Neutrophil (primary cell): Measurements from ENCODE around the gene TMEM200C.

Experiments used
- H3K27ac ChIP-seq: fragments of 200-600 bp; sonication (generic); 2 replicates; pipeline ENCODE4 v1.5.1; 2016; ENCODE audit warnings: mild to moderate bottlenecking, moderate library complexity
- H3K27me3 ChIP-seq: fragments of 200-600 bp; sonication (generic); 2 replicates; pipeline ENCODE4 v1.6.0; 2016; ENCODE audit warnings: mild to moderate bottlenecking
- H3K36me3 ChIP-seq: fragments of 200-600 bp; sonication (generic); 2 replicates; pipeline ENCODE4 v1.5.1; 2017
- H3K4me1 ChIP-seq, 2 experiments: fragments of 200-600 bp in 1 of 2; sonication (generic) in 1 of 2; 1 replicate in 1 of 2; 2 replicates in 1 of 2; pipeline versions ENCODE4 v1.5.1 to v1.6.1; 2013 to 2016; ENCODE audit warnings: low read depth in 1 of 2, low read length in 1 of 2, mild to moderate bottlenecking in 1 of 2, moderate library complexity in 1 of 2; ENCODE audit not compliant: control insufficient read depth in 1 of 2, insufficient read depth in 1 of 2
- H3K4me3 ChIP-seq, 2 experiments: fragments of 200-600 bp in 1 of 2; sonication (generic) in 1 of 2; 1 replicate in 1 of 2; 2 replicates in 1 of 2; pipeline ENCODE4 v1.5.1; 2013 to 2016; ENCODE audit warnings: low read depth in 1 of 2, low read length in 1 of 2, mild to moderate bottlenecking in 1 of 2, moderate library complexity in 1 of 2
- H3K9me3 ChIP-seq: fragments of 200-600 bp; sonication (generic); 2 replicates; pipeline ENCODE4 v1.5.1; 2016
- TF ChIP-seq, protein P1 (sequence below): fragments of 200-600 bp; sonication (generic); IDR thresholded peaks from 2 replicates; pipeline ENCODE4 v1.5.1; 2016; ENCODE audit warnings: antibody characterized with exemption

The TMEM200C gene

DNA sequence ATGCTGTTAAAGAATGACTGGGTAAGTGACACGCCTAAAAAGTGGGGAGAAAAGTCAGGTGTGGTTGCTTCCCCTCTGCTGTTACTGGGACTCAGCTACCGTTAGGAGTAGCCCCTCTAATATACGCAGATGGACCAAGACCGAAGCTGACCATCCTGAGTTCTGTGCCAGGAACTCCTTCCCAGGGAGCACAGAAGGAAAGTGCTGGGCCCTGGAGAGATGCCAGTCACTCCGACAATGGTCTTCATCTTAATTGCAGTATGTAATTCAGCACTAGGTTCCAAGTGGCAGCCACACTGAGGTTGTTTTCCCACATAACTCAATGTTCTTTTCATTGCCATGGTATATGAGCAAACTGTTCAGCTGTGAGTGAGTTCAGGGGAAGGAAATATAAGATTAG, 19.6 kb upstream of the TMEM200C start:
- Histone ChIP-seq H3K4me1 (no peaks in the 10 kb centered on the region), H3K27me3 (no peaks in the 10 kb centered on the region), H3K36me3 (no peaks in the 10 kb centered on the region), H3K9me3 (no peaks in the 10 kb centered on the region), H3K4me3 (no peak overlapping the region), H3K27ac (no peak overlapping the region)
- TF ChIP-seq, protein P1, sequence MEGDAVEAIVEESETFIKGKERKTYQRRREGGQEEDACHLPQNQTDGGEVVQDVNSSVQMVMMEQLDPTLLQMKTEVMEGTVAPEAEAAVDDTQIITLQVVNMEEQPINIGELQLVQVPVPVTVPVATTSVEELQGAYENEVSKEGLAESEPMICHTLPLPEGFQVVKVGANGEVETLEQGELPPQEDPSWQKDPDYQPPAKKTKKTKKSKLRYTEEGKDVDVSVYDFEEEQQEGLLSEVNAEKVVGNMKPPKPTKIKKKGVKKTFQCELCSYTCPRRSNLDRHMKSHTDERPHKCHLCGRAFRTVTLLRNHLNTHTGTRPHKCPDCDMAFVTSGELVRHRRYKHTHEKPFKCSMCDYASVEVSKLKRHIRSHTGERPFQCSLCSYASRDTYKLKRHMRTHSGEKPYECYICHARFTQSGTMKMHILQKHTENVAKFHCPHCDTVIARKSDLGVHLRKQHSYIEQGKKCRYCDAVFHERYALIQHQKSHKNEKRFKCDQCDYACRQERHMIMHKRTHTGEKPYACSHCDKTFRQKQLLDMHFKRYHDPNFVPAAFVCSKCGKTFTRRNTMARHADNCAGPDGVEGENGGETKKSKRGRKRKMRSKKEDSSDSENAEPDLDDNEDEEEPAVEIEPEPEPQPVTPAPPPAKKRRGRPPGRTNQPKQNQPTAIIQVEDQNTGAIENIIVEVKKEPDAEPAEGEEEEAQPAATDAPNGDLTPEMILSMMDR, result no peak

DNA sequence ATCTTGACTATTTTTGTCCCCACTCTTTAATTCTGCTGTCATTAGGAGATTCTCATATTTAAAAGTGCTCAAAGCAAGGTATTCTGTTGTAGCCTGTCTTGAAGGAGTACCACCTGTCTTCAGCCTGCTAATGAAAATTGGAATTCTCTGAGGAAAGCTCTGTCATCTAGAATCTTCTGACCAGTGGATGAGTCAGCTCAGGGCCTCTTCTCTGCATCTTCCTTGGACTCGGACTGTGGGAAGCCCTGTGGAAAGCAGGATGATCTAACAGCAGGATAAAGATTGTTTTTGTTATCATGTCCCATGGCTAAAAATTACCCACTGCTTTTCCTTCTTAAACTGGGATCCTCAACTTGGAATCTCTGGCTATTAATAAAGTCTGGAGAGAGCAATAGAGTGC, 18.7 kb upstream of the TMEM200C start:
- Histone ChIP-seq H3K4me1 (no peaks in the 10 kb centered on the region), H3K36me3 (no peaks in the 10 kb centered on the region), H3K4me3 (no peak overlapping the region), H3K27ac (no peak overlapping the region), H3K9me3 (no peaks in the 10 kb centered on the region), H3K27me3 (no peaks in the 10 kb centered on the region)
- TF ChIP-seq, protein P1, result no peak

DNA sequence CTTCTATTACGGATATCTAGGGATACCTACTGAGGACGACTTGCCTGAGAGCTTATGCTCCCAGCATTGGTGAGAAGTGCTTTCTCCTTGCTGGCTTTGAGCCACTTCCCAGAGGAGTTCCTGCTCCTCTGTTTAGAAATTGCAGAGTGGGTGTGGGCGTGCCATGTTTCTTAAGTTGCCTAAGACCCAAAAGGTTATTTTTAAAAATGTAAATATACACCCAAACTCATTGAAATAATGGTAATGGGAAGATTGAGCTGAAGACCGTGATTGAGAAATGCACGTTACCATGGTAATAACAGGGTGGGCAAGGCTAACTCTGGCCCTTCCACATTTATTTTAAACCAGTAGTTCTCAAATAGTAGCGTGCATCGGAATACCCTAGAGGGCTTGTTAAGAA, 17.2 kb upstream of the TMEM200C start:
- Histone ChIP-seq H3K27me3 (no peaks in the 10 kb centered on the region), H3K27ac (no peak overlapping the region), H3K4me3 (no peak overlapping the region), H3K36me3 (no peaks in the 10 kb centered on the region), H3K9me3 (no peaks in the 10 kb centered on the region), H3K4me1 (no peaks in the 10 kb centered on the region)
- TF ChIP-seq, protein P1, result no peak

DNA sequence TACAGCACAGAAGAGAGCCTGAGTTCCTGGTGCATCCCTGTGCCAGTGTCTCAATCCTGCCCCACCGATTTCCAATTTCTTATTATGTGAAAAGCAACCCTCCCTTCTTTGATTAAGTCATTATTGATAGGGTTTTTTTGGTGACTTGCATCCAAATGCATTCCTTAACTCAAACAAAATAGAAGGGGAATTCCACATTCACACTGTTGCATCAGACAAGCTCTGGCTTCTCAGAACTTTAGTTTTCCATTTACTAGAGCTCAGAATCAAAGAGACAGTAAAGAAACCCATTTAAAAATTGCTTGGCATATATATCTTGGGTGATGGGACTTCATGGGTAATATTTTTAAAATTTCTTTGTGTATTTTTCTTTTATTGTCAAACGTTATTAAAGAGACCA, 13.8 kb upstream of the TMEM200C start:
- Histone ChIP-seq H3K9me3 (no peaks in the 10 kb centered on the region), H3K27ac (no peak overlapping the region), H3K27me3 (peaks cover 6% of the 10 kb centered on the region), H3K36me3 (no peaks in the 10 kb centered on the region), H3K4me3 (no peak overlapping the region), H3K4me1 (no peaks in the 10 kb centered on the region)
- TF ChIP-seq, protein P1, result no peak

DNA sequence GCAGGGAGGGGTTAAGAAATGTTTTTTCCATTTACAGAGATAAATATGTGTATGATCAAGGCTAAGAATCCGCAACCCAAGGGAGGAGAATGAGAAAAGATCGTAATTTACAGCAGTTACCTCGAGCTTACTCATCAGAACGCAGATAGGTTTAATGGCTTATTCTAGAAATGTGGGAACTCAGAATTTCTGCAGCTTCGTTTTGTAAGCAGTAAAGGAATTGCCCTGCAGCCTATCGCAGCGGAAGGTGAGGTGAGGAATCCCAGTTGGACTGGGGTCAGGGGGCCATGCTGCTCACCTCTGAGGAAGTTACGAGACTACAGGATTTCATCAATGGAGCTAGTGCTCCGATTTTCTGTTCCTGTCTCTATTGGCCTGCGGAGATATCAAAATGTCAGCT, 8.1 kb upstream of the TMEM200C start:
- no peak overlapping the region for H3K27ac ChIP-seq
- H3K27me3 ChIP-seq, result peaks cover 47% of the 10 kb centered on the region
- no peaks in the 10 kb centered on the region for H3K9me3 ChIP-seq
- TF ChIP-seq, protein P1, result no peak
- no peak overlapping the region for H3K4me3 ChIP-seq
- no peaks in the 10 kb centered on the region for H3K4me1 ChIP-seq
- no peaks in the 10 kb centered on the region for H3K36me3 ChIP-seq

DNA sequence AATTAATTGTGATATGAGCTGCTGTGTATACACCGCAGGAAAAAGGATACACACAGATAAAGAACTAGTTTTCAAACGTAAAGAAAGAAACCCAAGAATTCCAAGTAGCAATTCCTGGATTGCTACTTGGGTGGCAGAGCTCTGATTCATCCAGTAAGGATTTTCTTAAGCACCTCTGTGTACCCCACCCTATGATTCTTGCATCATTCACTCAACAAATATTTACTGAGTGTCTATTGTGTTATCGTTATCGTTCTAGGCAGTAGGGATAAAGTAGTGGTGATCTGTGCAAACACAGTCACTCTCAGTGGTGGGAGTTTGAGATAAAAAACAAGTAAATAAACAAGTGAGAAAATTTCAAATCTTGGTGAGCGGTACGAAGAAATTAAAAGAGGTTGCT, 4.9 kb upstream of the TMEM200C start:
- Histone ChIP-seq H3K27ac (no peak overlapping the region), H3K27me3 (peaks cover 73% of the 10 kb centered on the region), H3K36me3 (no peaks in the 10 kb centered on the region), H3K4me1 (peaks cover 0 to 3% of the 10 kb centered on the region in 2 experiments), H3K4me3 (no peak overlapping the region), H3K9me3 (no peaks in the 10 kb centered on the region)
- TF ChIP-seq, protein P1, result no peak
